Fibroblast of the conjunctiva (primary cell): Measurements from ENCODE around the gene SPEM3.

Experiments
- DNase-seq: peaks from one replicate; pipeline ENCODE4 v3.0.0-alpha.2; 2010; ENCODE audit warnings: low read depth

SPEM3 gene

DNA sequence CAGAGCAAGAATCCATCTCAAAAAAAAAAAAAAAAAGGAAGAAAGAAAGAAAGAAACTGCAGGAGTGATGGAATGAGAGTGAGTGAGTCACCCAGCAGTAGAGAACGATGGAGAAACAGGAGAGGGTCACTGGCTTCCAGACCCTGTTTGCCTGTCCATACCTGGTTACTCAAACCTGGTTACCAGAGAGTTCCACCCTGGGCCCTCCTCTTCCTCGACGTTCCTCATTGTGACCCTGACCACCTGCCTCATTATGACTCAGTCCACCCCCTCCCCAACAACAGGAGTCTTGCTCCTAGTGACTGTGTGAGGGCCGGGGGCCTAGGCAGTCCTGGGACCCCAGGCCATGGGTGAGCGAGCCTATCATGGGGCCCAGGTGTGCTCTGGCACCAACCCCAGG is at the start of gene SPEM3:
SPEM3 (plus strand) TSS at position 301 of the 400 bp plus-strand sequence; CDS start at position 347, 46 bp downstream.
- DNase-seq: no peak

DNA sequence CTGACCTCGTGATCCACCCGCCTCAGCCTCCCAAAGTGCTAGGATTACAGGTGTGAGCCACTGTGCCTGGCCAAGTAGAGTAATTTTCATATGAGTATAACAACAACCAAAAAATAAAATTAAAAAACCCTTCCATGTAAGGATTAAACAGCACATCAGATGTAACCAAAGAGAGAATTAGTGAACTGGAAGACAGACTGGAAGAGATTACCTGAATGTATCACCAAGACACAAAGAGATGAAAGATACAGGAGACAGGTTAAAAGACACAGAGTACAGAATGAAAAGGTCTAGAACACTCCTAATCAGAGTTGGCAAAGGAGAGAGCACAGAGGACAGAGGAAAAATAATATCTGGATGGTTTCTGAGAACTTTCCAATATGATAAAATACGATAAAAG is 49.5 kb upstream of the SPEM3 start:
- DNase-seq: no peak

DNA sequence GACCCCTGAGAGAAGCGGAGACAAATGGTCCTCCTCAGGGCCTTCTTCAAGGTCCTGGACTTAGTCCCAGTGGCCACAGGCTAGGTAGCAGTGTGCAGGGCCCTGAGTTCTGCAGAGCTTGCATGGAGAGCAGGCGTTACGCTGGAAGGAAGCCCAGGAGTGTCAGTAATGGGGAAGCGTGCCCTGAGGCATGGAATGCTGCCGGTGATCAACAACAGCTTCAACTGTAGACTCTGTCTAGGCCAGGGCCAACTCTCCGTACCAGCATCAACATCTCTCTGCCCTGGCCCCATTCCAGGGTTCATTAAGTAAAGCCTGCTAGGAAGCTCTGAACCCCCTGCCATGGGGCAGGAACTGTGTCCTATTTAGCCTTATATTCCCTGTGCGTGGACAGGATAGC is 48.3 kb upstream of the SPEM3 start:
- peak; percentile 53 for DNase-seq

DNA sequence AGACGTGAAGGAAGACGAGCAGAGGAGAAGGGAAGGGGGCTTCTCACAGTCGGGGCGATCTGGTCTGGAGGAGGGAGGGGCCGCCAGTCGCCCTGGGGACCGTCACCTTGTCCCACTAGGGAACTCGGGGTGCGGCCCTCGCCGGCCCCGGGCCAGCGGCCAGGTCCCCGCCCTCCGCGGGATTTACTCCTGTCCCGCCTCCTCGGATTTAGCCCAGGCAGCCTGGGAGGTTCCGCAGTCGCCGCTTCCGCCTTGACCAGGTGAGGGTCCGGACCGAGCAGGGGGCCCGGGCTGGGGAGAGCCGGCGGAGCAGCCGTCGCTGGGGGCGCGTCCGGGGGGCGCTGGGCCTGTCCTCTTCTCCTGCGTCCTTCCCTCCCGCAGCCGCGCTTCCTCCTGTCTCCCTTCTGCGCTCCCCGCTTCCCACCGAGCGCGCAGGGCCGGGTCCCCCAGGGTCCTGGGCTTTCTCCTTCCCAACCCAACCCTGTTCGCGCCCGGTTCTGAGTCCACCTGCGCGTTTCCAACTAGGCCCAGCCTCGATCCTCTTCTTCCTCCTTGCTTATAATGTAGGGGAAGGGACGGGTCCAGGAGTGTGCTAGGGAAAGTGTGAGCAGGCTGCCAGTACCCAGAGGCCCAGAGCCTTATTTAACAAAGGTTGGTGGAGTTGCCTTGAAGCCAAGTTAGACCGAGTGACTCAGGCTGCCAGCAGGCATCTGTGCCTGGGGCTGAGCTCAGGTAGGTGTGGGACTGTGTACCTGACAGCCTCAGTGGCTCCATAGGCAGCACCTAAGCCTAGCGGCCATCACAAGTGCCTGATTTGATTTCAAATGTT is 47.6 kb upstream of the SPEM3 start, which contains the start of gene TNK1:
TNK1 (plus strand) TSS at position 235 of the 829 bp plus-strand sequence. CDS start 1,838 bp downstream, outside the sequence.
- DNase-seq: no peak

DNA sequence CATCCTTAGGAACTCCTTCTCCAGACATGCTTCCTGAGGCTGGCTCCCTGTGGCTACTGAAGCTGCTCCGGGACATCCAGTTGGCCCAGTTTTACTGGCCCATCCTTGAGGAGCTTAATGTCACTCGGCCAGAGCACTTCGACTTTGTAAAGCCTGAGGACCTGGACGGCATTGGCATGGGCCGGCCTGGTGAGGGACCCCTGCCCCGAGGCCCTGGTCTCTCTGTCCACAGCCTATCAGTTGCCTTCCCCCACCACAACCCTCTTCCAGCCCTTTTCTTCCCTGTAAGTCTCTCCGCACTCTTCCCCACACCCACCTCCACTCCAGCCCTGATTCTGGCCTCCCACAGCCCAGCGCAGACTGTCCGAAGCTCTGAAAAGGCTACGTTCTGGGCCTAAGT is 45.8 kb upstream of the SPEM3 start:
- DNase-seq: no peak

DNA sequence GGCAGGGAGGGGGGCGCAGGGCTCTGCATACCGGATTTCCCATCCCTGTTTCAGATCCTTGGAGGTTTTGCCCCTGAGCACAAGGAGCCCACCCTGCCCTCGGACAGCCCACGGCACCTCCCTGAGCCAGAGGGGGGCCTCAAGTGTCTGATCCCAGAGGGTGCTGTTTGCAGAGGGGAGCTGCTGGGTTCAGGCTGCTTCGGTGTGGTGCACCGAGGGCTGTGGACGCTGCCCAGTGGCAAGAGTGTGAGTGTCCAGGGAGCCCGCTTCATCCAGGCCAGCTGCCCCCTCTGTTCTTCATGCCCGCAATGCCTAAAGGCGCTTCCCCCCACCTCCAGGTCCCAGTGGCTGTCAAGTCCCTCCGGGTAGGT is 45.3 kb upstream of the SPEM3 start:
- no peak for DNase-seq

DNA sequence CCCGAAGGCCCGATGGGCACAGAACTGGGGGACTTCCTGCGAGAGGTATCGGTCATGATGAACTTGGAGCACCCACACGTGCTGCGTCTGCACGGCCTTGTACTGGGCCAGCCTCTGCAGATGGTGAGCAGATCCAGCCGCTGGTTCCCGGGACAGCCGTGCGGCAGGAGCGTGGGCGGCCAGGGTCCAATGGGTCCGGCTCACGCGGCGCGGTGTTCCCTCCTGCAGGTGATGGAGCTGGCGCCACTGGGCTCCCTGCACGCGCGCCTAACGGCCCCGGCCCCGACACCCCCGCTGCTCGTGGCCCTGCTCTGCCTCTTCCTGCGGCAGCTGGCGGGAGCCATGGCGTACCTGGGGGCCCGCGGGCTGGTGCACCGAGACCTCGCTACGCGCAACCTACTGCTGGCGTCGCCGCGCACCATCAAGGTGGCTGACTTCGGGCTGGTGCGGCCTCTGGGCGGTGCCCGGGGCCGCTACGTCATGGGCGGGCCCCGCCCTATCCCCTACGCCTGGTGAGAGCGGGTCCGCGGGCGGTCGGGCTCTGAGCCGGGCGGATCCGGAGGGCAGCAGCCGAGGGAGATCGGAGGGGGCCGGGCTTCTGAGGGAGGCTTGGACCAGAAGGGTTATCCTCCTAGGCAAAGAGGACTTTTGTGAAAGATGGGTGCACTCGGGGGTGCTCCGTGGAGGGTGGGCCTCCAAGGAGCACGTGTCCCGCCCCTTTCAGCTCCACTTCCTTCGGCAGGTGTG is 44.7 kb upstream of the SPEM3 start:
- DNase-seq: no peak

DNA sequence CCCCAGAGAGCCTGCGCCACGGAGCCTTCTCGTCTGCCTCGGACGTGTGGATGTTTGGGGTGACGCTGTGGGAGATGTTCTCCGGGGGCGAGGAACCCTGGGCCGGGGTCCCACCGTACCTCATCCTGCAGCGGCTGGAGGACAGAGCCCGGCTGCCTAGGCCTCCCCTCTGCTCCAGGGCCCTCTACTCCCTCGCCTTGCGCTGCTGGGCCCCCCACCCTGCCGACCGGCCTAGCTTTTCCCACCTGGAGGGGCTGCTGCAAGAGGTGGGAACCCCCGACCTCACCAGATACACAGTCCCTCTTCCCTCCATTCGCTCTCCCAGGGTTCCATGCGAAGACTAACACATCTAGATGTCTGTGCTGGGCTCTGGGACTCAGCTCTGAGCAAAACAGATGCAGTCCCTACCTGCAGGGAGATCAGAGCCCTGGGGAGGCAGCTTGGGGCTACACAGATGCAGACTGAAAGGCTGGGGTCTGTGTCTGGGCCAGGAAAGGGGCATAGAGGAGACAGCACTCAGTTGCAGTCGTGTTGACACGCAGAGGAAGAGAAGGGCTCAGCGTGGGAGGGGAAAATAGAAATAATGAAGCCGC is 44.1 kb upstream of the SPEM3 start:
- no peak for DNase-seq

DNA sequence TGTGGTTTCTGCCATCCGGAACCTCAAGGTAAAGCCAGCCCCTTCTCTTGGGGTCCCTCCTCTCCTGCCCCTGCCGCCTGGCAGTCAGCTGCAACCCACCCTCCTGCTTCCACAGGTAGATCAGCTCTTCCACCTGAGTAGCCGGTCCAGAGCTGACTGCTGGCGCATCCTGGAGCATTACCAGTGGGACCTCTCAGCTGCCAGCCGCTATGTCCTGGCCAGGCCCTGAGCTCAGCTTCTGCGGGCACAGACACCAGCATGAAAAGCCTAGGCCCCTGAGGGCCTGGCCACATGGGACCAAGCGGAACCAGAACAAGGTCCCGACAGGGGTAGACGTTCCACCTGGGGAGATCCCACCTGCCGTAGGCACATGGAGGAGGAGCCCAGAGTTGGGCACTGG is 39.8 kb upstream of the SPEM3 start:
- DNase-seq: no peak

DNA sequence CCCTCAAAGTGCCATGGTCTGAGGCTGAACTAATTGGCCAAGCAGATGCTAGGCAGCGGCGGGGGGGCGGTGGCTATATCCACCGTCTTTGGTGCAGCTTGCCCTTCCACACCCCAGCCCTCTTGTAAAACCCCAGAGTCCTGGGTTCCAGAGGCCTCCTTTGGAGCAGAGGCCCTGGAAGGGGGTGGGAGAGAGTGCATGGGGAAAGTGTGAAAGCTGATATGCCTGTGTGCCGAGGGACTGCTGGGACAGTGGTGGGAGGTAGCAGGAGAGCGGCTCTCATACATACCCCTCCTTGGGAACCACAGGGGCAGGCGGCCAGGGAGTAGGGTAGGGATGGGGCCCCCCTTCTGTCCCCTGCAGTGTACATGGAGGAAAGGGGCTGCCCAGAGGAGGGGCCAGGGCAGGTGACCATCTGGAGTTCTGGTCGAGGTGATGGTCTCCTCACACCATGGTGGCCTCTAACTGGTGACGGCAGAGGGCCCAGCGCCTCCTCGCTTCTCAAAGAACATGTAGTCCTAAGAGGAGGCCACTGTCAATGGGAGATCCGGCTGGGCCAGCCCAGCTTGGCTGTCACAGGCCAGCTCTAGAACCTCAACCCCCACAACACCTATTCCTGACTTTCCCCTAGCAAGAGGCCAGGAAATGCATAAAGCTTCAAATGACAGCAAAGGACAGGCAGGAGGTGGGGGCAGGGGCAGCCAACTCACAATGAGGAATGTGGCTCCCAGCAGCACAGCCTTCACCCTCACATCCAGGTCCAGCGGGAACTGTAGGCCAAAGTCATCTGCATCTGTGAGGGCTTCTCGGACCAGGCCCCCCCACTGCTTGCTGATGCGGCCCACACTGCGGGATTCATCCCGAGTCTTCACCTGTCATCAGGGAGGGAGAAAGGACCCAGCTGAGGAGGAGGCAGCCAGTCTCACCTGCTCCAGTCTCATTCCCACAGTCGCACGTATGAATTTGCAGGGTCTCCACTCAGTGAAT is 38.4 kb upstream of the SPEM3 start:
- DNase-seq: no peak

DNA sequence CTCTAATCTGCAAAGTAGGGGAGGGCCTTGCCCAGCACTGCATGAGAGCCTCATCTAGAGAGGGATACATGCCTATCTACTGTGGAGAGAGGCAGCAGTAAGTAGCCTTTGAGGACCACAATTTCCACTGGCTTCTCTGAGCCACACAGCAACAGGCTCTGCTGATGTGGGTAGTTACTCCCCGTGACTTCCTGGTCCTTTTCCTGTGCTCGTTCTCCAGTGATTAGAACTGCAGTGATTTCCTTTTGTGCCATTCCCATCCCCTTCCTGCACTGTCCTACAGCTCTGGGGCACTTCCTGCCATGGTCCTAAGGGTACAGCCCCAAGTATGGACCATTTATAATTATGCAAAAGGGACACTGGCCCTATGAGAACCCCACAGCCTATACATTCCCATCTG is 37.4 kb upstream of the SPEM3 start:
- DNase-seq: no peak

DNA sequence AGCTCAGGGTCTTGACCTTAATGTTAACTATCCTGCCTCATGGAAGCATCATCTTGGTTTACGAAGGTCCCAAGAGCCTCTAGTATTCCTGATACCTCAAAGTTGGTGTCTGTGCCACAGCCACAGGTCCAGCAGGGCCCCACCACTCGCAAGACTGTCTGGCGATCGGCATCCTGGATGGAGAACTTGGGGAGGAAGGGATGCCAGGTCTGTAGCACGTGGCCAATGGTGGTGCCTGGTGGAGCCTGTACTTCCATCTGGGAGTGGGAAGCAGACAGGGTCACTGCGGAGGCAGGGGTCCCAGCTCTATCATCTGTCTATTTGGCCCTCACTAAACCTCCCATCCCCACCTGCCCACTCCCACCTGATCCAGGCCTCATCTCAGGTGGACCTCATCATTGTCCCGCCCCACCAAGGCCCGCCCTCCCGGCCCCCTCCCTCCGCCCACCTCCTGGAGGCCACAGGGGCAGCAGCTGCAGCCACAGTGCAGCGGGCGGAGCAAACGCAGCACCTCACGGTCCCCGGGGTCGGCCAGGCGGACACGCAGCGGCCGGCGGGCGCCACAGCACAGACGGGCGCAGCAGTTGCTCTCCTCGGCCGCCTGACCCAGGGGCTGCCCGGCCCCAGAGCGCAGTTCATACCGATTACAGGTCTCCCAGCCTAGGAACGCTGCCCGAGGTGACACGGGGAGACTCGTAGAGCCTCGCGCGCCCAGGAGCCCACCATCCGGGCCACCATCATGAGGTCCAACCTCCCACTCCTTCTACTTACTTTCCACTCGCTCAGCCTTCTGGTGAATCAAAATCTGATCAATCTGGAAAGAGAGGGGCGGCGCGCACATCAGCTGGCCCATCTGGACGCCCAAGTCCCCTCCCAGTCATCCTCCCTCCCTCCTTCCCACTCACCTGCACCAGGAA is 35.7 kb upstream of the SPEM3 start:
- no peak for DNase-seq

DNA sequence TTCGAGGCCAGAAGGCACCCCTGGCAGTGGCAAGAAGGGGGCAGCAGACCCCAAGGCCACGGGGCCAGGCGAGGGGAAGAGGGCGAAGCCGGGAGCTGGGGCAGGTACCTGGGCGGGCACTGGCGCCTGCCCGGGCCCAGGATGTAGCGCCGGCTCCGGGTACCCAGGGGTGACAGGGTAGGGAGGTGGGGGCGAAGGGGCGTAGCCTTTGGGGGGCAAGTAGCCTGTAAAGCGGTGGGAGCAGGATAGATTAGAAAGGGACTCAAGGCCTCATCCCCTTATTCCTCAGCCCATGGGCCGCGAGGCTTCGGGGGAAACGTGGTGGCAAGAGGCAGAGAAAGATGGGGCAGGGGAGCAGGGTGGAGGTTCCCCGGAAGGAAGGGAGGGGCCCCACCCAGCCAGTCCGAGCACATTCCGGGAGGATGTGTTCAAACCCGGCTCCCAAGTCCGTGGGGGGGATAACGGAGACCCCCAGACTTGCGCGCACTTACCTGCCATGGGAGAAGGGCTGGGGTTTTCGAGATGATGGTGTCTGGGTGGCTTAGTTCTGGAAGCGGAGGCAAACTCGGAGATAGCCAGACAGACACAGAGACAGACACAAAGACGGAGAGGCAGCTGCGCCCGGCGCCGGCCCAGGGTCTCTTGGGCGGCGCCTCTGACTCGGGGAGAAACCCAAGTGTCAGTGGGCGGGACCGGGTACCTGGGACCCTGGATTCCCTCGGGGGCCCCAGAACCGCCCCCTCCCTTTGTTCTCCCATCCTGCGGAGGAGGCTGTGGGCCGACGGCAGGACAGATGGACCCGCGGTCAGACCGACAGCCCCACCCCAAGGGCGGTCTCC is 34.8 kb upstream of the SPEM3 start:
- DNase-seq: no peak

DNA sequence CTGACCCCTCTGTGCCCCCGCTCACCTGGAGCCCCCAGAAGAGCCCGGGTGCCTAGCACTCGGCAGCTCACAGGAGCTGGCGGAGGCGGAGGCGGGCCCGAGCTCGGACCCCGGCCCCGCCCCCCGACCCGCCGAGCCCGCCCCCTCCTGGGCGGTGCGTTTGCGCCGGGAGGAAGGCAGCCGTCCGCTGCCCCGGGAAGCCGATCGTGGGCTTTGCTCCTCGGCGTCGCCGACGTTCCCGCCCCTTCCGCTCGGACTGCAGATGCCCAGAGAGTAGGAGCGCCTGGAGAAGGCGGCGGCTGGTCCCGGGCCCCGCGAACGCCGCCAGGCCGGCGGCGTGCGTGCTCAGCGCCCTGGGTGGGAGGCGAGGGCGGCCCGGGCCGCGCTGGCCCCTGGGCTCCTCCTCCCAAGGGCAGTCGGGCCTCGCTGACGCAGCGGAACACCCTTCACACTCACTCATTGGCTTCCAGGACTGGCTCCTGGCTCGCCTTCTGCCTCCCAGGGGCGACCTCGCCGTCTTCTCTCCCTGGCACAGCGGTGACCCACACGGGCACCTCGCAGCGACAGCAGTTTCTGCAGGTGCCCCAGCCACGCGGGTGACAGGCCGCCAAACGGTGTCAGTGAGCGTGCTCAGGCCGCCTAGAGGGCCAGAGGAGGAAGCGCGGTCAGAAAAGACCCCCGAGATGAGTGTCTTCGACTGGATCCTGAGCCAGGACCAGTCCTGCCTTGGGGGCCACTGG is 34.0 kb upstream of the SPEM3 start, which contains the start of gene PLSCR3:
PLSCR3 (minus strand) TSS at position 74 of the 740 bp plus-strand sequence. CDS start 415 bp downstream, outside the sequence.
- peak; percentile 63 for DNase-seq

DNA sequence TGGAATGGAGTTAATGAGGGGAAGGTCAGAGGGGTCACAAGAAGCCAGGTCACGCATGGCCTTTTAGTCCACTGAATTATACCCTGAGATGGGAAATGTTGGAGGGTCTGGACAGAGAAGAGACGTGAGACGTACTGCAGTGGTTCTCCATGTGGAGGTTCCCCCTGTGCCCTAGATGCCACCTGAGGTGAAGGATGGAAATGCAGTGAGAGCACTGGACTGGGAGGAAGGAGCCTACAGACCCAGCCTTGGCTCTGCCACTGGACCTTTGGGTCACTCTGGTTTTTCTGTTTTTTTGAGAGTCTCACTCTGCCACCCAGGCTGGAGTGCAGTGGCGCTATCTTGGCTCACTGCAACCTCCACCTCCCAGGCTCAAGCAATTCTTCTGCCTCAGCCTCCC is 32.5 kb upstream of the SPEM3 start:
- DNase-seq: no peak

DNA sequence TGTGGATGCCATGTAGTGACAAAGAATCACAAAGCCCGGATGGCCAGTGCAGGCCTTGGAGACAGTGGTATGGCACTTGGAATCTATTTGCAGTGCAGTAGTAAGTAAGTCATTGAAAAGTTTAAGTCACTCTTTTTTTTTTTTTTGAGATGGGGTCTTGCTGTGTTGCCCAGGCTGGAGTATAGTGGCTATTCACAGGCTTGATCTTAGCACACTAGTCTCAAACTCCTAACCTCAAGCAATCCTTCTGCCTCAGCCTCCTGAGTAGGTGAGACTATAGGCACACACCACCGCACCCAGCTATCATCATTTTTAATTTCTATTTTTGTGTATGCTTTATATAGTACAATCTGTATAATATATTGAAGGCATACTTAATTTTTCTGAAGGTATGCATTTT is 30.0 kb upstream of the SPEM3 start:
- DNase-seq: no peak

DNA sequence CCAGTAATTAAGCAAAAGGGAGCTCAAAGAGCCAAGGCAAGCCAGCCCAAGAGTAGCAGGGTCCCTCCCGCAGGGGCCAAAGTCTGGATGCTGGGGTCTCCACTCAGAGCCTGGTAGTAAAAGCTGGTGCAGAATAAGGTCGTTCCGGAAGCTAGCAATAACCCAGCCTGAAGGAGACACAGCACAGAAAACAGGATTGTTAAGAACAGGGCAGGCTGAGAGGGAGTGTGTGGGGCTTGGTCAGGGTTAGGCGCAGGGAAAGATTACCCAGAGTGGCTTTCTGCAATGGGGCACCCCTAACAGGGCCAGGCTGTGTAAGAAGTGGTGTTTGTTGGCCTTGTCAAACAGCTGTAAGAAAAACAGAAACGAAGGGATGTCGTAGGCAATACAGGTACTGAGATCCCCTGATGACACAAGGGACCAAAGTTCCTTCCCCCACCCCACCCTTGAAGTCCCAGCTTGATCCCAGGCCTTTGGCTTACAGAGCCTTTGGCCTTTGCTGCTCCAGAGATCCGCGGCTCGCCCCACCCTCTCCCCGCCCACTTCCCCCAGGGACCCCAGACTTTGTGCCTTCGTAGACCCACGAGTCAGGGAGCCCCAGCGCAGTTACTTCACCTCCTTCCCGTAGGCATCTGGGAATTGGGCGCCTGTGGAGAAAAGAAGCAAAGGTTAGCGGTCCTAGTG is 25.5 kb upstream of the SPEM3 start:
- no peak for DNase-seq

DNA sequence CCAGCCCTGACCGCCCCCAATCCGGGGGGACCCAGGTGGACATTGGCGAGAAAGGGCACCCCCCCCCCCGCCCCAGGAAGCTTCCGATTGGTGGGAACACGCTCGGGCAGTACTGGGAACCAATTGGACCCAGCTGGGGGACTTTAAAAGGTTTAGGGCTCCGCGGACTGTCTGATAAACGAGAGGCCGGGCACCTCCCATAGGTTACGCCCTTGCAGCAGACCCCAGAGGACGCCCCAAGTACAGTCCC is 25.0 kb upstream of the SPEM3 start:
- no peak for DNase-seq
